ENCODE data around the gene JUP.
A peak's percentile ranks its signal among the peaks of the same experiment; 100 is the strongest.

The JUP gene

GRCh38 chr17:41725134-41725533, 61.4 kb downstream of the JUP start:
- DNase-seq: no peak

- no peak for DNase-seq
These were observed 61.9 kb downstream of the JUP start for GRCh38 chr17:41724476-41725050.

GRCh38 chr17:41723801-41724475, 62.6 kb downstream of the JUP start:
- no peak for DNase-seq

GRCh38 chr17:41722231-41722630, 64.3 kb downstream of the JUP start:
- DNase-seq: no peak

GRCh38 chr17:41718287-41718645, 68.2 kb downstream of the JUP start:
- DNase-seq: peak in 43 of 56 donors; percentile 10 to 68 (median 33)

DNA sequence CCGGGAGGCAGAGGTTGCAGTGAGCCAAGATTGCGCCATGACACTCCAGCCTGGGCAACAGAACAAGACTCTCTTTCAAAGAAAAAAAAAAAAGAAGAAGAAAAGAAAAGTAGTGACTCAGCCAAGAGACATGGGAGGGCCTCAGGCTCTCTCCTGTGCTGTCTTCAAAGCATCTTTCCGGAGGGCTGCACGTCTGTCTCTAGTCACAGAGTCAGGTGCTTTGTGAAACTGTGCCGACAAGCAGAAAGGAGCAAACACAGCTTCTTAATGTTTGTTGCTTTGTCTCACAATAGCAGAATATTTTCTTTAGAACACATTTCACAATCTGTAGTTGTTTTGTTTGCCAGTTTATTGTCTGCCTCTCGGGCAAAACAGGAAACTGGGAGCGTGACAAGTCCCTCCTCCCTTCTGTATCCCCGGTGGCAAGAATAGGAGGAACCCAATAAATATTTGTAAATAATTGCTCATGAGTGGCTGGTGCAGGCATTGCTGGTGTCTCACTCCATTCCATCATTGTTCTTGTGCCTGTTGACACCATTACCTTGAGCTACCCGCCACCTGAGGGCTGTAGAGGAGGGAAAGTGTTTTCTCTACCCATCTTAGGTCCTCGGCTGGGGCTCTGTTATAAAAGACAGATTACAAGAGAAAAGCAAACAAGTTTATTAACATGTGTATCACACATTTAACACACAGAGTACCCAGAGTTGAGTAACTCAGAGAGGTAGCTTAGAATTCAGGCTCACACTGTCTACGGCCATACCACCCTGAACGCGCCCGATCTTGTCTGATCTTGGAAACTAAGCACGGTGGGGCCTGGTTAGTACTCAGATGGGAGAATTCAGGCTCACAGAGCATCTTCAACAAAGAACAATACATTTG, 68.9 kb downstream of the JUP start:
- DNase-seq: peak in 9 of 56 donors; percentile 1 to 63 (median 12)

- DNase-seq: no peak
These were observed 74.7 kb downstream of the JUP start, which contains the start of gene GAST for GRCh38 chr17:41711669-41712400. GAST (plus strand) TSS chr17:41712331; CDS start chr17:41715437, 3,106 bp downstream.

GRCh38 chr17:41710472-41711090, 75.9 kb downstream of the JUP start:
- DNase-seq: peak in 50 of 56 donors; percentile 12 to 94 (median 60)

DNA sequence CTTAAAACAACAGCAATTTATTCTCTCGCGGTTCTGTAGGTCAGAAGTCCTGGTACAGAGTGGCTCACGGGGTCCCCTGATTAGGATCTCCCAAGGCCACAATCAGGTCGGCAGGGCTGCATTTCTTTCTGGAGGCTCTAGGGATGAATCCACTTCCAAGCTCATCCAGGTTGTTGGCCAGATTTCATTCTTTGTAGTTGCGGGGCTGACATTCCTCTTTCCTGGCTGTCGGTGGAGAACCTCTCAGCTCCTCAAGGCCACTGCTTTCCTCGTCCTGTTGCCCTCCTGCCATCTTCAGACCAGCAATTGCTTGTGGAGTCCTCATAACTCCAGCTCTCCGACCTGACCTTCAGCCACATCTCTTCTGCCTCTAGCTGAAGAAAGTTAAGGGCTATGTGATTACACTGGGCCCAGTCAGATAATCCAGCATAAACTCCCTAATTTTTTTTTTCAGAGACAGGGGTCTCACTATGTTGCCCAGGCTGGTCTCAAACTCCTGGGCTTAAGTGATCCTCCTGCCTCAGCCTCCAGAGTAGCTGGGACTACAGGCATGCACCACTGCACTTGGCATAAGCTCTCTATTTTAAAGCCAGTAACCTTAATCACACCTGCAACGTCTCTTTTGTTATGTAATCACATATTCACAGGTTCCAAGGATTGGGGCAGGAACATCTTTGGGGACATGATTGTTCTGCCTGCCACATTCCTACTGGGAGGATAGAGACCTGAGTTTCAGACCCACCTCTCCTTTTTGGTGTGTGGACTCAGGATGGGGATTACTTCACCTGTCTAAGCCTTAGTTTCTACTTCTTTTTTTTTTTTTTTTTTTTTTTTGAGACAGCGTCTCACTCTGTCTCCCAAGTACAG, 78.5 kb downstream of the JUP start:
- no peak for DNase-seq

GRCh38 chr17:41705271-41705991, 81.1 kb downstream of the JUP start:
- DNase-seq: peak in 15 of 56 donors; percentile 5 to 60 (median 15)
